ENCODE results near the gene CHCHD6. TPM values are rescaled to one million over a fixed set of nuclear protein-coding genes. Genes with fewer than 3 reads are reported as not detected.

CHCHD6 gene
- total RNA-seq, 1 experiment from 2014 or later = 40.9 TPM

- ATAC-seq (no peak), DNase-seq (ENCODE audit: low spot score) (no peak)
- ChIA-PET CTCF (interaction anchor here (0.6 kb wide), 1 partner anchor 23 kb away, joined by 3 read pairs; no protein-coding TSS in a partner anchor), POLR2A (no interaction called here)
- peaks cover 8% of the 10 kb centered on the region for H3K36me3 Mint-ChIP-seq
- H3K9me3 Mint-ChIP-seq = peaks cover 7% of the 10 kb centered on the region
- TF ChIP-seq ZNF416 (CRISPR knock-in tag; IDR thresholded peaks at IDR 0.05) (no peak), FOXP1 (CRISPR knock-in tag; IDR thresholded peaks at IDR 0.05; ENCODE audit: borderline replicate concordance) (no peak), ATF6 (CRISPR knock-in tag; IDR thresholded peaks at IDR 0.05) (no peak), ZNF396 (CRISPR knock-in tag; IDR thresholded peaks at IDR 0.05; ENCODE audit: borderline replicate concordance) (no peak), ZNF281 (CRISPR knock-in tag; IDR thresholded peaks at IDR 0.05) (no peak), NFYB (CRISPR knock-in tag; conservative IDR thresholded peaks at IDR 0.05; ENCODE audit: low read depth) (no peak), E2F5 (CRISPR knock-in tag; IDR thresholded peaks at IDR 0.05) (no peak), MXD4 (CRISPR knock-in tag; IDR thresholded peaks at IDR 0.05; ENCODE audit: borderline replicate concordance) (no peak), SMAD4 (CRISPR knock-in tag; IDR thresholded peaks at IDR 0.05) (no peak), ZNF512 (CRISPR knock-in tag; IDR thresholded peaks at IDR 0.05; ENCODE audit: borderline replicate concordance) (no peak), ERG (CRISPR knock-in tag; IDR thresholded peaks at IDR 0.05) (no peak), AFF4 (CRISPR knock-in tag; IDR thresholded peaks at IDR 0.05; ENCODE audit: borderline replicate concordance) (no peak), ZNF263 (CRISPR knock-in tag; IDR thresholded peaks at IDR 0.05; ENCODE audit: low read depth) (no peak)
- H3K27me3 Mint-ChIP-seq (ENCODE audit: low read depth) = peaks cover 2% of the 10 kb centered on the region; the same call in 1 of the 2 replicates
- no peak overlapping the region for H3K4me3 Mint-ChIP-seq
- no peak overlapping the region for H3K27ac Mint-ChIP-seq
- H3K4me1 Mint-ChIP-seq = 0 out of 2 replicates have a peak, but pooled peaks cover 3% of the 10 kb centered on the region
These were observed 161.7 kb downstream of the CHCHD6 start for GRCh38 chr3:126865736-126866135.

Measured in WTC11 (cell line).